ENCODE measurements around the gene KANSL1.

DNA sequence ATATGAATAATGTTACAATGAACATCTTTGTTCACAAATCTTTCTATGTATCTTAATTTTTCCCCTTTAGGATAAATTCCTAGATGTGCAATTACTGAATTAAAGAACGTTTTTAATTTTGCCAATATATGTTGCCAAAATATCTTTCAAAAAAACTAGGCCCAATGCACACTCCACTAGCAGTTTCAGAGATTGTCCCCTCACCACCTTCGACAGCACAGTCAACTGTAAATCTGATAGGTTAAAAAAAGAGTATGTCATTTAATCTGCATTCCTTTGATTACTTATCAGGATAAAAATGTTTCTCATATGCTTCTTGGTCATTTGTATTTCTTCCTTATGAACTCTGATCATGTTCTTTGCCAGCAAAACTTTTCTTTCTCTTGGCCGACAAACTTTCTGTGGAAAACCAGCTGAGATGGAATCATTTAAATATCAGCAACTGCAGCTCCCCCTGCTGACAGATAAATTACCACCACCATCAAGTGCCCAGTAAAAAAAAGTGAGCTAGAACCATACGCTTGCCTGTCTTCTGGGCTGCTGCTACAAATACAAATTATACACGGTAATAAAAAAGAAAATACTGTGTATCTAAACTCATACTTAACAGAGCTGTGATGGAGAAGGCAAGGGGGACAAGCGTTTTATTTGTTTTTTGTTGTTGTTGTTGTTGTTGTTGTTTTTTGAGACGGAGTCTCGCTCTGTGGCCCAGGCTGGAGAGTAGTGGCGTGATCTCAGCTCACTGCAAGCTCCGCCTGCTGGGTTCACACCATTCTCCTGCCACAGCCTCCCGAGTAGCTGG, 19.6 kb upstream of the KANSL1 start:
- TF ChIP-seq, protein P1, sequence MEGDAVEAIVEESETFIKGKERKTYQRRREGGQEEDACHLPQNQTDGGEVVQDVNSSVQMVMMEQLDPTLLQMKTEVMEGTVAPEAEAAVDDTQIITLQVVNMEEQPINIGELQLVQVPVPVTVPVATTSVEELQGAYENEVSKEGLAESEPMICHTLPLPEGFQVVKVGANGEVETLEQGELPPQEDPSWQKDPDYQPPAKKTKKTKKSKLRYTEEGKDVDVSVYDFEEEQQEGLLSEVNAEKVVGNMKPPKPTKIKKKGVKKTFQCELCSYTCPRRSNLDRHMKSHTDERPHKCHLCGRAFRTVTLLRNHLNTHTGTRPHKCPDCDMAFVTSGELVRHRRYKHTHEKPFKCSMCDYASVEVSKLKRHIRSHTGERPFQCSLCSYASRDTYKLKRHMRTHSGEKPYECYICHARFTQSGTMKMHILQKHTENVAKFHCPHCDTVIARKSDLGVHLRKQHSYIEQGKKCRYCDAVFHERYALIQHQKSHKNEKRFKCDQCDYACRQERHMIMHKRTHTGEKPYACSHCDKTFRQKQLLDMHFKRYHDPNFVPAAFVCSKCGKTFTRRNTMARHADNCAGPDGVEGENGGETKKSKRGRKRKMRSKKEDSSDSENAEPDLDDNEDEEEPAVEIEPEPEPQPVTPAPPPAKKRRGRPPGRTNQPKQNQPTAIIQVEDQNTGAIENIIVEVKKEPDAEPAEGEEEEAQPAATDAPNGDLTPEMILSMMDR (IDR thresholded peaks at IDR 0.05; ENCODE audit: low read depth, low read length) = peak; percentile 83
- TF ChIP-seq POLR2A (IDR thresholded peaks at IDR 0.05; ENCODE audit: extremely low read depth, insufficient read length) = no peak

Measured in NB4 (cell line).